ENCODE results near the gene FMN1. TPM values are rescaled to one million over a fixed set of nuclear protein-coding genes. Genes with fewer than 3 reads are reported as not detected.

The FMN1 gene
- total and polyA plus RNA-seq, 2 donors from 2014 or later, result 0.71 to 44.8 TPM

GRCh38 chr15:32936976-32937375, 257.5 kb downstream of the FMN1 start:
- TF ChIP-seq, protein P1, sequence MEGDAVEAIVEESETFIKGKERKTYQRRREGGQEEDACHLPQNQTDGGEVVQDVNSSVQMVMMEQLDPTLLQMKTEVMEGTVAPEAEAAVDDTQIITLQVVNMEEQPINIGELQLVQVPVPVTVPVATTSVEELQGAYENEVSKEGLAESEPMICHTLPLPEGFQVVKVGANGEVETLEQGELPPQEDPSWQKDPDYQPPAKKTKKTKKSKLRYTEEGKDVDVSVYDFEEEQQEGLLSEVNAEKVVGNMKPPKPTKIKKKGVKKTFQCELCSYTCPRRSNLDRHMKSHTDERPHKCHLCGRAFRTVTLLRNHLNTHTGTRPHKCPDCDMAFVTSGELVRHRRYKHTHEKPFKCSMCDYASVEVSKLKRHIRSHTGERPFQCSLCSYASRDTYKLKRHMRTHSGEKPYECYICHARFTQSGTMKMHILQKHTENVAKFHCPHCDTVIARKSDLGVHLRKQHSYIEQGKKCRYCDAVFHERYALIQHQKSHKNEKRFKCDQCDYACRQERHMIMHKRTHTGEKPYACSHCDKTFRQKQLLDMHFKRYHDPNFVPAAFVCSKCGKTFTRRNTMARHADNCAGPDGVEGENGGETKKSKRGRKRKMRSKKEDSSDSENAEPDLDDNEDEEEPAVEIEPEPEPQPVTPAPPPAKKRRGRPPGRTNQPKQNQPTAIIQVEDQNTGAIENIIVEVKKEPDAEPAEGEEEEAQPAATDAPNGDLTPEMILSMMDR (IDR thresholded peaks at IDR 0.05; ENCODE audit: borderline replicate concordance, extremely low read depth, insufficient read depth), result no peak
- no peak for FAIRE-seq
- intact Hi-C loops (cut with DNase I), result no loop called here

GRCh38 chr15:32936283-32936918, 258.1 kb downstream of the FMN1 start:
- peak in 1 of 5 donors; percentile 37 for DNase-seq
- no peak overlapping the region for H3K9ac ChIP-seq (ENCODE audit: low read length in 3 of 3)
- intact Hi-C loops (cut with DNase I), result no loop called here
- no peak for FAIRE-seq
- no peaks in the 10 kb centered on the region for H3K9me3 ChIP-seq (ENCODE audit: control insufficient read depth in 2 of 3, insufficient read depth in 1 of 3, low read length in 3 of 3)
- no peaks in the 10 kb centered on the region for H3K36me3 ChIP-seq (ENCODE audit: control insufficient read depth in 2 of 3, insufficient read depth in 3 of 3, low read length in 3 of 3)
- no peak overlapping the region for H3K4me3 ChIP-seq (ENCODE audit: low read length in 3 of 3)
- no peaks in the 10 kb centered on the region for H3K4me1 ChIP-seq (ENCODE audit: control insufficient read depth in 2 of 3, insufficient read depth in 2 of 3, low read depth in 1 of 3, low read length in 3 of 3)
- TF ChIP-seq, protein P1 (IDR thresholded peaks at IDR 0.05; ENCODE audit: borderline replicate concordance, extremely low read depth, insufficient read depth), result peak; percentile 43
- no peaks in the 10 kb centered on the region for H3K27me3 ChIP-seq (ENCODE audit: control insufficient read depth, insufficient read depth, low read length)
- H3K27ac ChIP-seq (ENCODE audit: low read depth in 2 of 2, low read length in 2 of 2), result no peak overlapping the region

More at GRCh38 chr15:32936976-32937375, 257.5 kb downstream of the FMN1 start:
- Histone ChIP-seq H3K9ac (ENCODE audit: low read length in 3 of 3) (no peak overlapping the region), H3K36me3 (ENCODE audit: control insufficient read depth in 2 of 3, insufficient read depth in 3 of 3, low read length in 3 of 3) (no peaks in the 10 kb centered on the region), H3K27ac (ENCODE audit: low read depth in 2 of 2, low read length in 2 of 2) (no peak overlapping the region), H3K9me3 (ENCODE audit: control insufficient read depth in 2 of 3, insufficient read depth in 1 of 3, low read length in 3 of 3) (no peaks in the 10 kb centered on the region), H3K4me1 (ENCODE audit: control insufficient read depth in 2 of 3, insufficient read depth in 2 of 3, low read depth in 1 of 3, low read length in 3 of 3) (peaks cover 0 to 2% (median 0%) of the 10 kb centered on the region in 3 donors), H3K4me3 (ENCODE audit: low read length in 3 of 3) (no peak overlapping the region), H3K27me3 (ENCODE audit: control insufficient read depth, insufficient read depth, low read length) (no peaks in the 10 kb centered on the region)
- DNase-seq, result no peak

GRCh38 chr15:32935139-32935538, 259.4 kb downstream of the FMN1 start:
- no peak overlapping the region for H3K4me3 ChIP-seq (ENCODE audit: low read length in 3 of 3)
- no peaks in the 10 kb centered on the region for H3K36me3 ChIP-seq (ENCODE audit: control insufficient read depth in 2 of 3, insufficient read depth in 3 of 3, low read length in 3 of 3)
- H3K9ac ChIP-seq (ENCODE audit: low read length in 3 of 3), result no peak overlapping the region
- TF ChIP-seq, protein P1 (IDR thresholded peaks at IDR 0.05; ENCODE audit: borderline replicate concordance, extremely low read depth, insufficient read depth), result no peak
- no peak for DNase-seq
- no peaks in the 10 kb centered on the region for H3K4me1 ChIP-seq (ENCODE audit: control insufficient read depth in 2 of 3, insufficient read depth in 2 of 3, low read depth in 1 of 3, low read length in 3 of 3)
- no peak for FAIRE-seq
- no peak overlapping the region for H3K27ac ChIP-seq (ENCODE audit: low read depth in 2 of 2, low read length in 2 of 2)
- intact Hi-C loops (cut with DNase I), result no loop called here
- H3K27me3 ChIP-seq (ENCODE audit: control insufficient read depth, insufficient read depth, low read length), result no peaks in the 10 kb centered on the region
- H3K9me3 ChIP-seq (ENCODE audit: control insufficient read depth in 2 of 3, insufficient read depth in 1 of 3, low read length in 3 of 3), result no peaks in the 10 kb centered on the region

- TF ChIP-seq, protein P1 (IDR thresholded peaks at IDR 0.05; ENCODE audit: borderline replicate concordance, extremely low read depth, insufficient read depth), result no peak
- Histone ChIP-seq H3K9ac (ENCODE audit: low read length in 3 of 3) (no peak overlapping the region), H3K4me3 (ENCODE audit: low read length in 3 of 3) (no peak overlapping the region), H3K27me3 (ENCODE audit: control insufficient read depth, insufficient read depth, low read length) (no peaks in the 10 kb centered on the region), H3K9me3 (ENCODE audit: control insufficient read depth in 2 of 3, insufficient read depth in 1 of 3, low read length in 3 of 3) (no peaks in the 10 kb centered on the region), H3K36me3 (ENCODE audit: control insufficient read depth in 2 of 3, insufficient read depth in 3 of 3, low read length in 3 of 3) (no peaks in the 10 kb centered on the region), H3K4me1 (ENCODE audit: control insufficient read depth in 2 of 3, insufficient read depth in 2 of 3, low read depth in 1 of 3, low read length in 3 of 3) (no peaks in the 10 kb centered on the region), H3K27ac (ENCODE audit: low read depth in 2 of 2, low read length in 2 of 2) (no peak overlapping the region)
- intact Hi-C loops (cut with DNase I), result no loop called here
- DNase-seq (no peak), FAIRE-seq (no peak)
Measured at GRCh38 chr15:32933236-32933635, 261.3 kb downstream of the FMN1 start.
